ENCODE data around the gene KIFC1. TPM values are rescaled to one million over a fixed set of nuclear protein-coding genes. Genes with fewer than 3 reads are reported as not detected.

KIFC1 gene
- total and polyA plus RNA-seq, 9 of the 15 experiments (the other 6 are each of a cell fraction or from before 2014, with no cell fraction given): 1.3 to 95.2 (median 76.9) TPM

GRCh38 chr6:33425668-33426577 is 34.3 kb downstream of the KIFC1 start (continued):
- TF ChIP-seq ZBTB11 (CRISPR knock-in tag; IDR thresholded peaks at IDR 0.05) (peak in 1 of 3 experiments; percentile 83; a peak in 2 of 6 replicates), KLF13 (tag; IDR thresholded peaks at IDR 0.05; ENCODE audit: borderline replicate concordance, low read depth) (no peak), ZNF316 (IDR thresholded peaks at IDR 0.05) (no peak), DLX4 (CRISPR knock-in tag; IDR thresholded peaks at IDR 0.05) (no peak), MIER1 (IDR thresholded peaks at IDR 0.05; ENCODE audit: low read depth) (no peak), C11orf30 (IDR thresholded peaks at IDR 0.05; ENCODE audit: low read depth) (peak; percentile 19; the same call in 1 of the 2 replicates), SMAD4 (CRISPR knock-in tag; conservative IDR thresholded peaks at IDR 0.05) (no peak), LCOR (CRISPR knock-in tag; IDR thresholded peaks at IDR 0.05) (0 out of 2 replicates have a peak, but pooled peaks have one; percentile 60), SUPT5H (IDR thresholded peaks at IDR 0.05) (no peak), MCM5 (IDR thresholded peaks at IDR 0.05; ENCODE audit: low read depth) (no peak), ZNF589 (CRISPR knock-in tag; IDR thresholded peaks at IDR 0.05; ENCODE audit: low read depth) (peak; percentile 65; the same call in 1 of the 2 replicates), SNIP1 (IDR thresholded peaks at IDR 0.05; ENCODE audit: low read depth) (no peak), E4F1 (CRISPR knock-in tag; IDR thresholded peaks at IDR 0.05; ENCODE audit: borderline replicate concordance) (no peak), GATAD2A (IDR thresholded peaks at IDR 0.05) (no peak), HLTF (IDR thresholded peaks at IDR 0.05) (no peak), TCF7L2 (IDR thresholded peaks at IDR 0.05; ENCODE audit: low read depth, low read length) (no peak), ZNF639 (CRISPR knock-in tag; conservative IDR thresholded peaks at IDR 0.05 in 1 of 2, IDR thresholded peaks at IDR 0.05 in 1 of 2) (peak in 1 of 2 experiments; percentile 100; a peak in 2 of 4 replicates), ZNF24 (IDR thresholded peaks at IDR 0.05) (no peak), TCF3 (CRISPR knock-in tag; IDR thresholded peaks at IDR 0.05) (no peak), SREBF1 (IDR thresholded peaks at IDR 0.05; ENCODE audit: borderline replicate concordance, low read depth, low read length) (no peak)
